T-helper 2 cell treated with Interferon-gamma antibody and Interleukin-4, amounts not matched to agents 5 μg/mL and 100 μg/mL, for 36 hours (primary cell): ENCODE results near the gene SNAP23.

Experiments
- DNase-seq: peaks from one replicate; pipeline ENCODE4 v3.0.0; 2021; ENCODE audit warnings: low spot score
- H3K27ac Mint-ChIP-seq: one replicate; pipeline ENCODE4 v1.8.0; 2021; ENCODE audit warnings: mild to moderate bottlenecking, mixed read lengths
- H3K27me3 Mint-ChIP-seq: one replicate; pipeline ENCODE4 v1.8.0; 2021; ENCODE audit warnings: low read depth, mixed read lengths
- H3K36me3 Mint-ChIP-seq: one replicate; pipeline ENCODE4 v1.8.0; 2021; ENCODE audit warnings: low read depth, mixed read lengths
- H3K4me1 Mint-ChIP-seq: one replicate; pipeline ENCODE4 v1.8.0; 2021; ENCODE audit warnings: low read depth, mixed read lengths
- H3K4me3 Mint-ChIP-seq: one replicate; pipeline ENCODE4 v1.8.0; 2022; ENCODE audit warnings: mild to moderate bottlenecking, moderate library complexity, mixed read lengths
- H3K9me3 Mint-ChIP-seq: one replicate; pipeline ENCODE4 v1.8.0; 2021; ENCODE audit warnings: mixed read lengths

Gene SNAP23

DNA sequence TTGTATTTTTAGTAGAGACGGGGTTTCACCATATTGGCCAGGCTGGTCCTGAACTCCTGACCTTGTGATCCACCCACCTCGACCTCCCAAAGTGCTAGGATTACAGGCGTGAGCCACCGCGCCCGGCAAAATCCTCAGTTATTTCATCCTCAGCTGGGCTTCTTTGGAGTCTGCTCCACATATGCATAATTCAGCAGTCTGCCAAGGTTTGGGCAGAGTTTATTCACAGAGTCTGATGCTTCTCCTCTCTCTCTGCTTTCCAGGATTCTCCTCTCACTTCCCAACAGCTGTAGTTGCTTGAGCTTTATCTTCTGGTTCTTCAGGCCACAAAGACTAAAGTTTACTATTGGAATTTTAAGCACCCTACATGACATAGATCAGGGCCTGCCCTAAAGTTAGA lies 12.7 kb upstream of the SNAP23 start:
- no peak for DNase-seq
- Mint-ChIP-seq H3K27ac (no peak overlapping the region), H3K4me1 (peaks cover 3% of the 10 kb centered on the region), H3K4me3 (no peak overlapping the region), H3K36me3 (peaks cover 26% of the 10 kb centered on the region), H3K9me3 (peaks cover 16% of the 10 kb centered on the region), H3K27me3 (no peaks in the 10 kb centered on the region)

DNA sequence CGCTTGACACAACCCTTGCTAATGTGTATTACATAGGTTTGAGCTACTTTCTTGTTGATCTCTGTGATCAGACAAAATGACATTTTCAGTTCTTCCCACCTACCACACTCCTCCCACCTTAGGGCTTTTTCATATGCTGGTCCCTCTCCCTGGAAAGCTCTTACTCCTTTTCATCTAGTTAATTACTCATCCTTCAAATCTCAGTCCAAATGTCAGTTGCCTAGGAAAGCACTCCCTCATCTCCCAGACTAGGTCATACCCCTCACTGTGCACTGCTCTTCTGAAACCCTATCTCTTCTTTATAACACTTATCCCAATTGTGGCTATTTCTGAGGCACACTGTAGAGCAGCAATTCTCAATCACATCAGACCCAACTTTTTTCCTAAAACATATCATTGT lies 11.8 kb upstream of the SNAP23 start:
- peaks cover 16% of the 10 kb centered on the region for H3K9me3 Mint-ChIP-seq
- H3K27ac Mint-ChIP-seq = no peak overlapping the region
- peaks cover 10% of the 10 kb centered on the region for H3K4me1 Mint-ChIP-seq
- peaks cover 26% of the 10 kb centered on the region for H3K36me3 Mint-ChIP-seq
- H3K4me3 Mint-ChIP-seq = no peak overlapping the region
- DNase-seq = no peak
- H3K27me3 Mint-ChIP-seq = no peaks in the 10 kb centered on the region

DNA sequence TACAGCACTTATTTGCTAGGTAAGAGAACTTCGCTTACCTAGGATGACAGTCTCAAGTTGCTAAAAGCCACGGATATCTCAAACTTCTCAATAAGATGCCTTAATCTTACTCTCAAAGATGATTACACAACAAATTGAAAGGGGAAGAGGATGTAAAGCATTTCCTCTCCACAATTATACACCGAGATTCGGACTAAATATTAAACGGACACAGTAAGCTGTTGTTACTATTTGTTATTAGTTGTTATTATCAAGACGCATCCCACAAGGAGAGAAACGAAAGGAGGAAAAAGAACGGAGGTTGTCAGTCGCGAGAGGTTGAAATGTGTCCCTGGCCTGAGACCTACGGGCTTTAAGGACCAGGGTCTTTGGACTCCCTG lies 5.2 kb upstream of the SNAP23 start:
- Mint-ChIP-seq H3K9me3 (no peaks in the 10 kb centered on the region), H3K4me3 (peak overlapping the region; percentile 97), H3K4me1 (peaks cover 35% of the 10 kb centered on the region), H3K27me3 (no peaks in the 10 kb centered on the region), H3K27ac (peak overlapping the region; percentile 99), H3K36me3 (peaks cover 6% of the 10 kb centered on the region)
- no peak for DNase-seq

DNA sequence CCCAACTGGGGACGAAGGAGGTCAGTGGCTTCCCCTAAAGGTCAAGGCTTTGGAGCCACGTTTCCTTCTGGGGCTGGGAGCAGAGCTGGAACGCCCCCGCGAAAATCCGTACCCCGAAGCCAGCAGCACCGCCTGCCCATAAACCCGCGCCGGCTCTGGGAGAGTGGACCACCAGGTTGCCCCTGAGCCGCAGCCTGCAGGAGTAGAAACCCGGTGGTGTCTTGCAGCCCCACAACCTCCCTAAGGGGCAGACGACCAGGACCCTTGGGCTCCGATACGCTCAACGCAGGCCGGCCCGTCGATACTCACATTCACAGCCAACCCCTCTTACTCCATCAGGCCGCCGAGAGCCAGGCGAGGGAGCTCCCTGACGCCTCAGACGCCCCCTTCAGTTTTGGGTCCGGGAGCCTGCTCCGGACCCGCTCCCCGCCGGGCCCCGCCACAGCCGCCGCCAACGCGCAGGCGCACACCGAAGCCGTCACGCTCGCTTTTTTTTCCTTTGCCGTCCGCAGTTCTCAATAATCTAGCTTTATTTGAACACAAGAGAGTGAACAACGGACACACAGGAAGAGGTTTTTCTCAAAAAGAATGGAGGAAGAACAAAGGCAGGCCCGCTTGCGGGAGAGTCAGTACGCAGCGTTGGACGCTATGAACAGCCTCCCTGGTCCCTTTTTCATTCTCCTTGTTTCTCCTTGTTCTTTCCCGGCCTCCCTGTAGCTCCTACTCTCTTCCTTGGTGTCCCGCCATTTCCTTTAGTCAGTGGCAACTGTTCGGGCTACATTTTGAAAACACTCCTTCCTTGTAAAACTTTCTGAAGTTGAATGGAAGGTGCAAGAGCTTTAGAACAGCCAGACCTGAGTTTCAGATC lies 4.5 kb upstream of the SNAP23 start, which contains the start of gene ZNF106:
ZNF106 (minus strand) TSS at position 471 of the 868 bp plus-strand sequence. CDS start 18,852 bp downstream, outside the sequence.
- Mint-ChIP-seq H3K4me3 (peak within 1 kb of the TSS; percentile 97), H3K4me1 (peaks cover 38% of the 10 kb centered on the region), H3K27me3 (no peaks in the 10 kb centered on the region), H3K9me3 (no peaks in the 10 kb centered on the region), H3K36me3 (peaks cover 5% of the 10 kb centered on the region), H3K27ac (peak within 1 kb of the TSS; percentile 99)
- peak; percentile 89 for DNase-seq

DNA sequence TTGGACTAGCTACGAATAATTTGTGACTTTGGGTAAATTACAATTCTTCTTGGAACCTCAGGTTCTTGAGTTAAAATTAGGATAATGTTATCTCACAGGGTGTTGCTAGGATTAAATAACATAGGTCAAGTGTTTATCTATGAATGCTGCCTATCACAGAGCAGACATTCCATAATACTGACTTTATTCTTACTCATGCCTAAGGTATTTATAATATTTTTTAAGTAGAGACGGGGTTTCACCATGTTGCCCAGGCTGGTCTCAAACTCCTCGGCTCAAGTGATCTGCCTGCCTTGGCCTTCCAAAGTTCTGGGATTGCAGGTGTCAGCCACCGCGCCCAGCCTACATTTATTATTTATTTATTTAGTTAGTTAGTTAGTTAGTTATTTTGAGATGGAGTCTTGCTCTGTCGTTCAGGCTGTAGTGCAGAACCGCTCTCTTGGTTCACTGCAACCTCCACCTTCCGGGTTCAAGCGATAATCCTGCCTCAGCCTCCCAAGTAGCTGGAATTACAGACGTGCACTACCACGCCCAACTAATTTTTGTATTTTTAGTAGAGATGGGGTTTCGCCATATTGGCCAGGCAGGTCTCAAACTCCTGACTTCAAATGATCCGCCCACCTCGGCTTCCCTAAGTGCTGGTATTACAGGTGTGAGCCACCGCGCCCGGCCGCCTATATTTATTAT lies 3.8 kb upstream of the SNAP23 start:
- peaks cover 6% of the 10 kb centered on the region for H3K36me3 Mint-ChIP-seq
- H3K4me3 Mint-ChIP-seq = peak overlapping the region; percentile 97
- H3K27ac Mint-ChIP-seq = peak overlapping the region; percentile 99
- H3K4me1 Mint-ChIP-seq = peaks cover 44% of the 10 kb centered on the region
- no peaks in the 10 kb centered on the region for H3K27me3 Mint-ChIP-seq
- H3K9me3 Mint-ChIP-seq = no peaks in the 10 kb centered on the region
- DNase-seq = no peak

DNA sequence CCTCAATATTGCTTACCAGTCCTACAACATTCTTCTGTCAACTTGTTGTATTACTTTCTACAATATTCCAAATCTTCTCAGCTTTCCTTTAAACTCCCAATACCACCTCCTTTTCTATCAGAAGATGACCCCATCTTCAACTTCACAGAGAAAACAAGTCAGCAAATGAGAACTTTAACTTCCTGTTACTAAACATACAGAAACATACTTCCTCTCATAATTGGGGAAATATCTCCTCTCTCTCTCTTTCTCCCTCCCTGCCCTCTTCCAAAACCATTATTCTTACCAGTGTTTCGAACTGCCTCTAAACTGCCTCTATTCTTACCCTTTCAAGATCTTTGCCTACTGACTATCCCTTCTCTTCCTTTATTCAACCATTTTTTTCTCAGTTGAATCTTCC lies 1.8 kb upstream of the SNAP23 start:
- Mint-ChIP-seq H3K27me3 (no peaks in the 10 kb centered on the region), H3K4me1 (peaks cover 43% of the 10 kb centered on the region), H3K9me3 (no peaks in the 10 kb centered on the region), H3K36me3 (peaks cover 5% of the 10 kb centered on the region), H3K27ac (peak overlapping the region; percentile 21), H3K4me3 (peak overlapping the region; percentile 3)
- DNase-seq = no peak

DNA sequence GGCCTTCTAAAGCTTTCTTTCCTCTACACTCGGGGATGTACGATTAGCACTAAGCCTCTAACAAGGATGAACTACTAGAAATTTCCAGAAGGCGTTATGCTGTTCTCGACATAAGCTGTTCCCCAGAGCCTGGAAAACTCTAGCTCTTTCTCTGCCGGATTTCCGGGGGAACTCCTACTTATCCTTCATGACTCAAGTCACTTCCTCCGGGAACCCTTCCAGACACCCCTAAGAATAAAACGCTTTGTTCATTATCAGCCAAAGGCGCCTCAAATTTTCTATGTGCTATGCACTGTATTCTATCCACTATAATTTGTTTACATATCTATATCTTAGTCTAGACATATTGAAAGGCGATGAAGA lies 455 bp upstream of the SNAP23 start:
- peak overlapping the region; percentile 92 for H3K27ac Mint-ChIP-seq
- no peak for DNase-seq
- H3K36me3 Mint-ChIP-seq = peaks cover 8% of the 10 kb centered on the region
- H3K4me3 Mint-ChIP-seq = peak overlapping the region; percentile 90
- H3K27me3 Mint-ChIP-seq = no peaks in the 10 kb centered on the region
- no peaks in the 10 kb centered on the region for H3K9me3 Mint-ChIP-seq
- peaks cover 45% of the 10 kb centered on the region for H3K4me1 Mint-ChIP-seq

DNA sequence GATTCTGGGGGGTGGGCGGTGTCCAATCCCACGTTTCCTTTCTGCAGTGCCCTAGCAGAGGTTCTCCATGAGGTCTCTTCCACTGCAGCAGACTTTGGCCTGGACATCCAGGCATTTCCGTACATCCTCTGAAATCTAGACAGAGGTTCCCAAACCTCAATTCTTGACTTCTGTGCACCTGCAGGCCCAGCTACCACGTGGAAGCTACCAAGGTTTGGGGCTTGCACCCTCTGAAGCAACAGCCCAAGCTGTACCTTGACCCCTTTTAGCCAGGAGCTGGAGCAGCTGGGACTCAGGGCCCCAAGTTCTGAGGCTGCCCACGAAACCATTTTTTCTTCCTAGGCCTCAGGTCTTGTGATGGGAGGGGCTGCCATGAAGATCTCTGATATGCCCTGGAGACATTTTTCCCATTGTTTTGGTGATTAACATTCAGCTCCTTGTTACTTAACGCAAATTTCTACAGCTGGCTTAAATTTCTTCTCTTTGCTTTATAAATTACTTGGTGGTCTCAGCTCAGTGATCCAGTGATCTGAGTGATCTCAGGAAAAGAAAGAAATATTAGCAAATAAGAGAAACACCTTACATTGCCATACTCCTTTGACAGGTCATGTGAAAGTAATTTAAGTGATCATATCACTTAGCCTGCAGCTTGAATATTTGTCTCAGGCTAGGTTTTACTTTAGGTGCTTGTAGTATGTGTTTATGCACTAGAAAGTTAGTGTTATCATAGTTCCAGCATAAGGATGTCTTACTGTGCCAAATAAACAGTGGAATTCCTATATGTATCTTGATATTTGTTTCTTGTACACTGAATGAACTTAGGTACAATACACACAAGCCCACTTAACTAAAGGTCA lies 3.0 kb downstream of the SNAP23 start:
- Mint-ChIP-seq H3K36me3 (peaks cover 6% of the 10 kb centered on the region), H3K27me3 (no peaks in the 10 kb centered on the region), H3K4me3 (no peak overlapping the region), H3K9me3 (no peaks in the 10 kb centered on the region), H3K27ac (no peak overlapping the region), H3K4me1 (peaks cover 37% of the 10 kb centered on the region)
- no peak for DNase-seq

DNA sequence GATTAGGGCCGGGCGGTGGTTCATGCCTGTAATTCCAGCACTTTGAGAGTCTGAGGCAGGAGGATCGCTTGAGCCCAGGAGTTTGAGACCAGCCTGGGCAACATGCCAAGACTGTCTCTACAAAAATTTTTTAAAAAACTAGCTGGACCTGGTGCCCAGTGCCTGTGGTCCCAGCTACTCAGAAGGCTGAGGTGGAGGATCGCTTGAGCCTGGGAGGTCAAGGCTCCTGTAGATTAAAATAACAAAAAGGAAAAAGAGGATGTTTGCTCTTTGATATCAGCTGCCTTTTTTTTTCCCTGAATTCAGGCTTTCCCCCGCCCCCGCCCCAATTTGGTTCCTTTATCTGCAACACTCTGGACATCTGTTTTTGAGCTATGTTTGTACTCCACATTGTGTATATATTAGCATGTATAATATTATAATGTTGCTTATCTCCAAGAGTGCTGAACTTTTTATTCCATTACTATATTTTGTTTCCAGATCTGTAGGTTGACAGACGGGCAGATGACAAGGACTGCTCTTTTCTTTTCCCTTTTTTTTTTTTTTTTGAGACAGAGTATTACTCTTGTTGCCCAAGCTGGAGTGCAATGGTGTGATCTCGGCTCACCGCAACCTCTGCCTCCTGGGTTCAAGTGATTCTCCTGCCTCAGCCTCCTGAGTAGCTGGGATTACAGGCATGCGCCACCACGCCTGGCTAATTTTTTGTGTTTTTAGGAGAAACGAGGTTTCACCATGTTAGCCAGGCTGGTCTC lies 4.6 kb downstream of the SNAP23 start:
- no peak for DNase-seq

DNA sequence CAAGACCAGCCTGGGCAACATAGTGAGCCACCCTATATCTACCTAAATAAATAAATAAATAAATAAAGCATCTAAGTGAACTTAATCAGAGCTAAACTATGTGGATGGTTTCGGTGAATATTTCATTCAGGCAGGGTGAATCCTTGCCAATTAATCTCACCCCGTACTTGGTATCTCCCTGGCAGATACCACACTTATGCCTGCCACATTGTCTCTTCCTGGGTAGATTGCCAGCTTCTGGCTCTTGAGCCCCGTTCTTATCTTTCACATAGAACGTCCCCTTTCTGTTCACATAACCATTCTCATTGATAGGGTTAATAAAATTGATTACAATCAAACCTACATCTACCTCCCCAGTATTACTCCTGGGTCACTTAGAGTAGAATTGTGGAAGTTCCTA lies 7.0 kb downstream of the SNAP23 start:
- Mint-ChIP-seq H3K4me1 (peaks cover 14% of the 10 kb centered on the region), H3K27ac (no peak overlapping the region), H3K36me3 (peaks cover 6% of the 10 kb centered on the region), H3K9me3 (no peaks in the 10 kb centered on the region), H3K27me3 (no peaks in the 10 kb centered on the region), H3K4me3 (no peak overlapping the region)
- no peak for DNase-seq

More for the DNA sequence above, 4.6 kb downstream of the SNAP23 start:
- Mint-ChIP-seq H3K4me1 (peaks cover 26% of the 10 kb centered on the region), H3K27me3 (no peaks in the 10 kb centered on the region), H3K4me3 (no peak overlapping the region), H3K36me3 (peaks cover 6% of the 10 kb centered on the region), H3K27ac (no peak overlapping the region), H3K9me3 (no peaks in the 10 kb centered on the region)

DNA sequence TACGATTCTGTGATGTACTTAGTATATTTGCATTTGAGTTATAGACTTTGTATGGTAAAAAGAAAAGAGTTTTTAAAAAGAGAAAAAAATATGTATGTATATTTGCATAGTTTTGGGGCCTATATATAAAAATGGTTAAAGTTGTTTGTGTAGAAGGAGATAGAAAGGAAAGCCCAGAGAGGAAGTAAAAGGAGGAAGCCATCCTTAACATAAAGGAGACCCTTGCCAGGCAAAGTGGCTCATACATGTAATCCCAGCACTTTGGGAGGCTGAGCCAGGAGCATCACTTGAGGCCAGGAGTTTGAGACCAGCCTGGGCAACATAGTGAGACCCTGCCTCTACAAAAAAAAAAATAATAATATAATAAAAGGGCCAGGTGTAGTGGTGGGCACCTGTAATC lies 8.4 kb downstream of the SNAP23 start:
- peaks cover 3% of the 10 kb centered on the region for H3K36me3 Mint-ChIP-seq
- peaks cover 4% of the 10 kb centered on the region for H3K4me1 Mint-ChIP-seq
- no peak for DNase-seq
- H3K9me3 Mint-ChIP-seq = no peaks in the 10 kb centered on the region
- H3K27me3 Mint-ChIP-seq = no peaks in the 10 kb centered on the region
- no peak overlapping the region for H3K4me3 Mint-ChIP-seq
- H3K27ac Mint-ChIP-seq = no peak overlapping the region

DNA sequence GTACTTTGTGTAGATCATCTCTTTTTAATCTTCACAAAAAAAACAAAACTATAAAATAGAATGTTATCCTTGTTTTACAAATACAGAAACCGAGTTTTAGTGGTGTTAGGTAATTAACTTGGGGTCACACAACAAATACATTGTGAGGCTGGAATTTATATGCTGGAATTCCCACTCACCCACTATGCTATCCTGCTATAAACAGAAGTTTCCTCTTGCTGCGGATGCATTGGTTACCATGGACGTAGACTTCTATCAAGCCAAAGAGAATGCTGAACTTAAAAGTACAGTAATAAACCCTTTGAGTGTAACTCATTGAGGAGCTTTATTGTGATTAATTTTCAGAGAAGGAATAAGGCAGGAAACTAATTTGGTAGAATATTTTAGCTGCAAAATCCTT lies 9.2 kb downstream of the SNAP23 start:
- DNase-seq = no peak
- H3K27ac Mint-ChIP-seq = no peak overlapping the region
- no peak overlapping the region for H3K4me3 Mint-ChIP-seq
- no peaks in the 10 kb centered on the region for H3K4me1 Mint-ChIP-seq
- H3K27me3 Mint-ChIP-seq = no peaks in the 10 kb centered on the region
- peaks cover 2% of the 10 kb centered on the region for H3K36me3 Mint-ChIP-seq
- H3K9me3 Mint-ChIP-seq = no peaks in the 10 kb centered on the region

DNA sequence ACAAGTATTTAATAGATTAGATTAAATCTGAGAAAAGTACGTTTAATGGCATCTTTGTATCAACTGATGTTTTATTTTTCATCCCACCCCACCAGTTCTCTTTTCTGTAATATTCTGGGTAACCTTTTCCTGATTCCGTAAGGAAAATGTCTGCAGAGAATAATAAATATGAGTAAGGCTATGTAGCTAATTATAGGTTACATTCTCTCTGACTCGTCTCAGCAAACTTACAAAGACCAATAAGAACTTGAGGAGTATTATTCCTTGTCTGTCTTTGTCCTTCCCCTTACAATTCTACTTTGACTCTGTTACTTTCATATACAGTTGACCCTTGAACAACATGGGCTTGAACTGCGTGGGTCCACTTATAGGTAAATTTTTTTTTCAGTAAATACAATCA lies 12.1 kb downstream of the SNAP23 start:
- no peak overlapping the region for H3K27ac Mint-ChIP-seq
- no peak for DNase-seq
- H3K4me1 Mint-ChIP-seq = no peaks in the 10 kb centered on the region
- no peaks in the 10 kb centered on the region for H3K9me3 Mint-ChIP-seq
- no peaks in the 10 kb centered on the region for H3K27me3 Mint-ChIP-seq
- no peak overlapping the region for H3K4me3 Mint-ChIP-seq
- peaks cover 7% of the 10 kb centered on the region for H3K36me3 Mint-ChIP-seq
